ENCODE data around the gene SLC6A19. TPM values are rescaled to one million over a fixed set of nuclear protein-coding genes. Genes with fewer than 3 reads are reported as not detected.

Gene SLC6A19
- total and polyA plus RNA-seq, 2 of the 13 experiments (the other 11 are each of a cell fraction or from before 2014, with no cell fraction given): 0.02 TPM; not detected in 1

DNA sequence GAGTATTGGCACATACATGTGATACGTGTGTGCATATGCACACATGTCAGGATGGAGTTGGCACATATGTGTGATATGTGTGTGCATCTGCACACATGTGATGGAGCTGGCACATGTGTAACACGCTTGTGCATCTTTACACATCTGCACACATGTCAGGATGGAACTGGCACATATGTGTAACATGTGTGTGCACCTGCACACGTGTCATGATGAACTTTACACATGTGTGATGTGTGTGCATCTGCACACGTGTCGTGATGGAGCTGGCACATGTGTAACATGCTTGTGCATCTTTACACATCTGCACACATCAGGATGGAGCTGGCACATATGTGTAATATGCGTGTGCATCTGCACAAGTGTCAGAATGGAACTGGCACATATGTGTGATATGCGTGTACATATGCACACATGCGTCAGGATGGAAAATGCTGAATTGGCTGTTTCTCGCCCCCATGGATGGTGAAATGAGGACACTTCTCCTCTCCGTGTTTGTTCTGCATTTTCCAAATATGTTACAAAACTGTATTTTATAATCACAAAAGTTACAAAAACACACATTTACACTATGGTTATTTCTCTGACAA lies 16.3 kb upstream of the SLC6A19 start (continued):
- TF ChIP-seq DBP (CRISPR knock-in tag; IDR thresholded peaks at IDR 0.05; ENCODE audit: not compliant biosample characterization) (no peak), ZNF629 (CRISPR knock-in tag; conservative IDR thresholded peaks at IDR 0.05) (no peak), ZNF251 (CRISPR knock-in tag; IDR thresholded peaks at IDR 0.05) (no peak)

DNA sequence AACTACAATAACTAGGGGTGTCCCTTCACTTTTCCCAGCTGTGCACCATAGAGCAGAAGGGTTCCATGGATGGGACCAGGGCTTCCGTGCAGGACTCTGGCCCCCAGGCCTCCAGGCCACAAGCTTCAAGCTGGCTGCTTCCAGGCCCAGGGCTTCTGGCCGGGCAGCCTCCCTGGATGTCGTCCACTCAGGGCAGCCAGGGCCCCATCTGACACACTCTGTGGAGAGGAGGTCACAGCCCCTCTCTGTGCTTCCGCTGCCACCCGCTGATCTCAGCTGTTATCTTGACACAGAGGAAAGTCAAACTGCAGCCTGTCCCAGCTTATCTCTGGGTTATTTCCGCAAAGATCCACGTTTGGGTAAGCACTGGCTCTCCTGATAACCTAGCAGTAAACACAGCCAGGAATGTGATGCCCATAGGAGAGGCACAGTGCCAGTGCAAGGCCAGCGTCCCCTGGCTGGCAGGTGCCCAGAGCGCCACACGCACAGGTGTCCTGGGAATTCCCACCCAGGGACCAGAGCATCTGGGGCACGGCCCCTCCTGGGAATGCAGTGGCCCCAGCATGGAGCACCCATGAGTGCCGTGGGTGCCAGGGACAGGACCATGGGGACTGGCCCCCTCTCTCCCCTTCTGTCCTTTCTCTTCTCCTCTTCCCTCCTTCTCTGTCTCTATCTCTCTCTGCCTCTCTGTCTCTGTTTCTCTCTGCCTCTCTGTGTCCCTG lies 15.6 kb upstream of the SLC6A19 start:
- peak; percentile 89 for FAIRE-seq
- POLR2A ChIA-PET: interaction anchor here (0.8 to 3.6 kb wide), 7 partner anchors 10 to 79 kb away, joined by 3 to 47 read pairs (median 6); partner anchors contain the start of gene SLC6A19
- Histone ChIP-seq H3K4me2 (ENCODE audit: low read depth, low read length) (peak overlapping the region; percentile 64), H3K4me3 (replicated peaks in 1 of 3; ENCODE audit: insufficient read depth in 1 of 3, low read depth in 2 of 3, low read length in 3 of 3) (peak overlapping the region in 2 of 3 experiments; percentile 5 to 52; a peak in 4 of 6 replicates), H2AFZ (ENCODE audit: low read length) (no peak overlapping the region), H3K27me3 (ENCODE audit: control insufficient read depth in 1 of 2, insufficient read depth in 2 of 2, low read length in 2 of 2) (no peaks in the 10 kb centered on the region; a peak in 1 of 5 replicates), H3K9ac (ENCODE audit: insufficient read depth, low read depth, low read length) (peak overlapping the region; percentile 40), H4K20me1 (ENCODE audit: insufficient read depth, low read length) (no peaks in the 10 kb centered on the region), H3K79me2 (ENCODE audit: insufficient read depth, low read length) (no peaks in the 10 kb centered on the region), H3K36me3 (replicated peaks in 1 of 2; ENCODE audit: control insufficient read depth in 1 of 2, insufficient read depth in 2 of 2, low read length in 2 of 2) (no peaks in the 10 kb centered on the region), H3K4me1 (ENCODE audit: insufficient read depth, low read length) (peaks cover 90% of the 10 kb centered on the region), H3K27ac (ENCODE audit: extremely low read length, insufficient read depth, low read length) (peak overlapping the region; percentile 66), H3K9me3 (ENCODE audit: low read length) (no peaks in the 10 kb centered on the region)
- peak; percentile 84 for DNase-seq (ENCODE audit: low spot score)
- 5% methylated on average over 6 of the region's 12 CpGs for WGBS (ENCODE audit: low lambda C conversion rate)
- BruUV-seq (replicated peaks): no TSS peak
- CTCF ChIA-PET (ENCODE audit: low intra/inter-chr PET ratio, low total read pairs): interaction anchor here (1.0 kb wide), 1 partner anchor 18 kb away, joined by 3 read pairs; no protein-coding TSS in a partner anchor
- intact Hi-C loops (cut with micrococcal nuclease; ENCODE audit: unreplicated experiment) (loop anchor here (1.0 kb wide), 1 partner anchor 15 kb away; no protein-coding TSS in a partner anchor), in situ Hi-C loops (cut with HindIII; ENCODE audit: extremely low pct_ligation_motif_present, low pct_unique_long_range_greater_than_20kb) (no loop called here)
- peak; percentile 50 for ATAC-seq
- TF ChIP-seq ZKSCAN8 (CRISPR knock-in tag; IDR thresholded peaks at IDR 0.05; ENCODE audit: borderline replicate concordance) (peak; percentile 35; the same call in 1 of the 2 replicates), PAX8 (CRISPR knock-in tag; IDR thresholded peaks at IDR 0.05; ENCODE audit: borderline replicate concordance) (no peak), ZBTB37 (CRISPR knock-in tag; IDR thresholded peaks at IDR 0.05) (no peak), NR2C2 (CRISPR knock-in tag; IDR thresholded peaks at IDR 0.05; ENCODE audit: borderline replicate concordance) (peak; percentile 67), SIX4 (CRISPR knock-in tag; IDR thresholded peaks at IDR 0.05) (0 out of 2 replicates have a peak, but pooled peaks have one; percentile 37), ZNF720 (CRISPR knock-in tag; IDR thresholded peaks at IDR 0.05) (no peak), RBFOX2 (IDR thresholded peaks at IDR 0.05; ENCODE audit: low read depth, low read length) (peak; percentile 62), TBX2 (CRISPR knock-in tag; IDR thresholded peaks at IDR 0.05; ENCODE audit: borderline replicate concordance) (peak; percentile 85)
- TF ChIP-seq, protein P1, sequence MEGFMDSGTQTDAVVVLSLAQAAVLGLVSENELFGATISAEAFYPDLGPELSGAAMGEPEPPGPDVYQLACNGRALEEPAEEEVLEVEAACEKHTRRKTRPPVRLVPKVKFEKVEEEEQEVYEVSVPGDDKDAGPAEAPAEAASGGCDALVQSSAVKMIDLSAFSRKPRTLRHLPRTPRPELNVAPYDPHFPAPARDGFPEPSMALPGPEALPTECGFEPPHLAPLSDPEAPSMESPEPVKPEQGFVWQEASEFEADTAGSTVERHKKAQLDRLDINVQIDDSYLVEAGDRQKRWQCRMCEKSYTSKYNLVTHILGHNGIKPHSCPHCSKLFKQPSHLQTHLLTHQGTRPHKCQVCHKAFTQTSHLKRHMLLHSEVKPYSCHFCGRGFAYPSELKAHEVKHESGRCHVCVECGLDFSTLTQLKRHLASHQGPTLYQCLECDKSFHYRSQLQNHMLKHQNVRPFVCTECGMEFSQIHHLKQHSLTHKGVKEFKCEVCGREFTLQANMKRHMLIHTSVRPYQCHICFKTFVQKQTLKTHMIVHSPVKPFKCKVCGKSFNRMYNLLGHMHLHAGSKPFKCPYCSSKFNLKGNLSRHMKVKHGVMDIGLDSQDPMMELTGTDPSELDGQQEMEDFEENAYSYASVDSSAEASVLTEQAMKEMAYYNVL (CRISPR knock-in tag; IDR thresholded peaks at IDR 0.05; ENCODE audit: borderline replicate concordance): 0 out of 2 replicates have a peak, but pooled peaks have one; percentile 14

Data from HepG2 (cell line).